IMR-90 (cell line): ENCODE data around the gene PNPLA5. TPM values are rescaled to one million over a fixed set of nuclear protein-coding genes. Genes with fewer than 3 reads are reported as not detected.

ENCODE experiments used
- ATAC-seq: fragments of 200-7000 bp; cut with Tn5 transposase; 2 replicates; pipeline ENCODE4 v1.9.1; 2020; ENCODE audit warnings: low read depth, mild to moderate bottlenecking, moderate library complexity
- BruUV-seq: library from RNA; stranded (reverse); fragments of 400-500 nt; replicated peaks from 2 replicates; lab custom pipeline; 2021; lab: Mats Ljungman, UMichigan
- CTCF ChIA-PET: fragments of 300-600 bp; formaldehyde crosslinking; extraction: SDS; loops from one replicate; lab custom pipeline; 2021; ENCODE audit warnings: antibody characterized with exemption; lab: Yijun Ruan, JAX
- POLR2A ChIA-PET: fragments of 300-600 bp; sonication (Branson Sonifier 250); formaldehyde crosslinking; loops from one replicate; lab custom pipeline; 2022; ENCODE audit warnings: antibody characterized with exemption; ENCODE audit not compliant: unreplicated experiment; lab: Charles Lee
- DNase-seq: peaks from one replicate; pipeline ENCODE4 v3.0.0; 2013
- H2AFZ ChIP-seq: replicated peaks from 2 replicates; pipeline ENCODE3; 2013; ENCODE audit warnings: low read length, mild to moderate bottlenecking; ENCODE audit not compliant: poor library complexity
- H2AK5ac ChIP-seq: 2 replicates; pipeline ENCODE4 v1.6.1; 2013; ENCODE audit warnings: low read depth, low read length, inconsistent platforms
- H2AK9ac ChIP-seq: replicated peaks from 2 replicates; pipeline ENCODE3; 2013; ENCODE audit warnings: mild to moderate bottlenecking, low read depth, low read length, moderate library complexity; ENCODE audit not compliant: poor library complexity
- H2BK120ac ChIP-seq: 2 replicates; pipeline ENCODE4 v1.6.1; 2013; ENCODE audit warnings: low read depth, low read length, inconsistent platforms
- H2BK15ac ChIP-seq: 3 replicates; pipeline ENCODE4 v1.6.1; 2013; ENCODE audit warnings: low read depth, low read length, inconsistent platforms
- H2BK20ac ChIP-seq: 2 replicates; pipeline ENCODE4 v1.6.1; 2013; ENCODE audit warnings: low read depth, mild to moderate bottlenecking, inconsistent platforms, low read length, moderate library complexity
- H2BK5ac ChIP-seq: 2 replicates; pipeline ENCODE4 v1.6.1; 2013; ENCODE audit warnings: mild to moderate bottlenecking, low read depth, low read length, inconsistent platforms; ENCODE audit not compliant: poor library complexity, severe bottlenecking
- H3K14ac ChIP-seq: replicated peaks from 2 replicates; pipeline ENCODE4 v1.6.1; 2013; ENCODE audit warnings: low read depth, low read length, inconsistent platforms
- H3K18ac ChIP-seq: 2 replicates; pipeline ENCODE4 v1.6.1; 2013; ENCODE audit warnings: low read depth, low read length, control low read depth
- H3K23ac ChIP-seq: 2 replicates; pipeline ENCODE4 v1.6.1; 2013; ENCODE audit warnings: low read depth, low read length, inconsistent platforms
- H3K27ac ChIP-seq: 2 replicates; pipeline ENCODE4 v1.5.1; 2013; ENCODE audit warnings: mild to moderate bottlenecking, control low read depth, low read length; ENCODE audit not compliant: insufficient read depth
- H3K27me3 ChIP-seq: 2 replicates; pipeline ENCODE4 v1.6.1; 2013; ENCODE audit warnings: low read length; ENCODE audit not compliant: control insufficient read depth, insufficient read depth
- H3K36me3 ChIP-seq: 2 replicates; pipeline ENCODE4 v1.6.1; 2013; ENCODE audit warnings: low read length, mixed read lengths; ENCODE audit not compliant: control insufficient read depth, insufficient read depth
- H3K4ac ChIP-seq: 2 replicates; pipeline ENCODE4 v1.6.1; 2013; ENCODE audit warnings: low read depth, low read length, inconsistent platforms
- H3K4me1 ChIP-seq: 2 replicates; pipeline ENCODE4 v1.6.1; 2013; ENCODE audit warnings: low read length, mixed read lengths; ENCODE audit not compliant: control insufficient read depth, insufficient read depth
- H3K4me2 ChIP-seq: 2 replicates; pipeline ENCODE4 v1.6.1; 2013; ENCODE audit warnings: low read depth, mild to moderate bottlenecking, control low read depth, low read length, moderate library complexity
- H3K4me3 ChIP-seq: 2 replicates; pipeline ENCODE4 v1.5.1; 2013; ENCODE audit warnings: low read depth, mild to moderate bottlenecking, control low read depth, low read length, moderate library complexity; ENCODE audit not compliant: insufficient read depth
- H3K56ac ChIP-seq: 2 replicates; pipeline ENCODE4 v1.6.1; 2013; ENCODE audit warnings: low read length, inconsistent platforms; ENCODE audit not compliant: insufficient read depth; ENCODE audit errors: extremely low read depth
- H3K79me1 ChIP-seq, 2 experiments: 2 replicates each; pipeline ENCODE4 v1.6.1; 2013; ENCODE audit warnings: low read length in 2 of 2, inconsistent platforms in 1 of 2, low read depth in 1 of 2
- H3K9ac ChIP-seq: 2 replicates; pipeline ENCODE4 v1.6.1; 2013; ENCODE audit warnings: low read depth, low read length, control low read depth
- H3K9me1 ChIP-seq: 2 replicates; pipeline ENCODE4 v1.6.1; 2013; ENCODE audit warnings: low read length, inconsistent platforms; ENCODE audit not compliant: insufficient read depth
- H3K9me3 ChIP-seq: 2 replicates; pipeline ENCODE4 v1.6.1; 2013; ENCODE audit warnings: low read length; ENCODE audit not compliant: control insufficient read depth, insufficient read depth
- H4K20me1 ChIP-seq: 2 replicates; pipeline ENCODE4 v1.6.1; 2013; ENCODE audit warnings: low read length, inconsistent platforms; ENCODE audit not compliant: insufficient read depth
- H4K5ac ChIP-seq: 2 replicates; pipeline ENCODE4 v1.6.1; 2013; ENCODE audit warnings: mild to moderate bottlenecking, low read depth, low read length, control low read depth
- H4K8ac ChIP-seq, 2 experiments: 2 replicates each; pipeline ENCODE4 v1.6.1; 2013; ENCODE audit warnings: low read depth in 2 of 2, low read length in 2 of 2, control low read depth in 1 of 2, inconsistent platforms in 1 of 2
- H4K91ac ChIP-seq: 2 replicates; pipeline ENCODE4 v1.6.1; 2013; ENCODE audit warnings: low read depth, low read length, inconsistent platforms; ENCODE audit not compliant: insufficient read depth
- BHLHE40 ChIP-seq: fragments of 150-350 bp; IDR thresholded peaks from 2 replicates; pipeline ENCODE4 v1.6.1; 2016; ENCODE audit warnings: mild to moderate bottlenecking, low read depth, low read length
- FOS ChIP-seq: fragments of 150-350 bp; IDR thresholded peaks from 2 replicates; pipeline ENCODE4 v1.6.1; 2016; ENCODE audit warnings: low read depth, low read length
- MAFK ChIP-seq: IDR thresholded peaks from 2 replicates; pipeline ENCODE4 v1.6.1; 2012; ENCODE audit warnings: low read depth, low read length, improper control_type of control experiment
- MAZ ChIP-seq: IDR thresholded peaks from 2 replicates; pipeline ENCODE4 v1.6.1; 2012; ENCODE audit warnings: low read depth, mild to moderate bottlenecking, low read length, improper control_type of control experiment, moderate library complexity, borderline replicate concordance
- MXI1 ChIP-seq: IDR thresholded peaks from 2 replicates; pipeline ENCODE4 v1.6.1; 2012; ENCODE audit warnings: low read depth, mild to moderate bottlenecking, low read length, moderate library complexity, borderline replicate concordance
- NFE2L2 ChIP-seq: fragments of 150-350 bp; IDR thresholded peaks from 2 replicates; pipeline ENCODE4 v1.6.1; 2016; ENCODE audit warnings: low read depth, mild to moderate bottlenecking, low read length
- POLR2A ChIP-seq: IDR thresholded peaks from 2 replicates; pipeline ENCODE4 v1.6.1; 2012; ENCODE audit warnings: mild to moderate bottlenecking, low read depth, low read length
- RAD21 ChIP-seq: IDR thresholded peaks from 2 replicates; pipeline ENCODE4 v1.6.1; 2012; ENCODE audit warnings: low read length, improper control_type of control experiment
- RFX5 ChIP-seq: IDR thresholded peaks from 2 replicates; pipeline ENCODE4 v1.8.0; 2012; ENCODE audit warnings: low read depth, mild to moderate bottlenecking, low read length, moderate library complexity
- WGBS, 2 experiments: methylation state at CpG; one replicate each; pipeline versions ENCODE4 v1.1.5 to v1.1.7; 2013; ENCODE audit warnings: missing lambda C conversion rate in 2 of 2; ENCODE audit not compliant: insufficient read length in 1 of 2; ENCODE audit errors: extremely low coverage in 2 of 2; 5-methylcytosine and 5-hydroxymethylcytosine counted together
- dilution Hi-C: fragments of 300-500 bp; cut with HindIII; formaldehyde crosslinking; loops from one replicate; pipeline ENCODE4 v1.14.3; 2018; ENCODE audit warnings: low sequenced_read_pairs; ENCODE audit not compliant: unreplicated experiment
- in situ Hi-C: fragments of 300-500 bp; cut with MboI; formaldehyde crosslinking; loops from 3 replicates; pipeline ENCODE4 v1.14.3; 2019; ENCODE audit warnings: low sequenced_read_pairs, inconsistent platforms, mixed read lengths
- intact Hi-C: fragments of 100-400 bp; cut with micrococcal nuclease; formaldehyde crosslinking; loops from 2 replicates; pipeline ENCODE4 v1.10.0; 2022
- polyA plus RNA-seq, 3 experiments: library from polyadenylated mRNA; depleted of rRNA; stranded (reverse); fragments of >200 nt; gene quantifications; 2 replicates each; pipeline ENCODE4 v1.2.3, GENCODE V29; 2012; ENCODE audit warnings: low replicate concordance in 1 of 3
- total RNA-seq: library from RNA; depleted of rRNA; stranded (reverse); fragments of >200 nt; gene quantifications from 2 replicates; pipeline ENCODE4 v1.2.3, GENCODE V29; 2012
- TF ChIP-seq, protein P1 (sequence below): fragments of 150-350 bp; IDR thresholded peaks from 2 replicates; pipeline ENCODE4 v1.6.1; 2016; ENCODE audit warnings: low read depth, mild to moderate bottlenecking, low read length, moderate library complexity, borderline replicate concordance
- TF ChIP-seq, protein P2 (sequence below): conservative IDR thresholded peaks from 2 replicates; pipeline ENCODE4 v1.5.1; 2012; ENCODE audit warnings: mild to moderate bottlenecking, low read depth, low read length, improper control_type of control experiment

The PNPLA5 gene
- total and polyA plus RNA-seq, 2 of the 4 experiments (the other 2 are of a cell fraction): 0.18 to 0.44 TPM

DNA sequence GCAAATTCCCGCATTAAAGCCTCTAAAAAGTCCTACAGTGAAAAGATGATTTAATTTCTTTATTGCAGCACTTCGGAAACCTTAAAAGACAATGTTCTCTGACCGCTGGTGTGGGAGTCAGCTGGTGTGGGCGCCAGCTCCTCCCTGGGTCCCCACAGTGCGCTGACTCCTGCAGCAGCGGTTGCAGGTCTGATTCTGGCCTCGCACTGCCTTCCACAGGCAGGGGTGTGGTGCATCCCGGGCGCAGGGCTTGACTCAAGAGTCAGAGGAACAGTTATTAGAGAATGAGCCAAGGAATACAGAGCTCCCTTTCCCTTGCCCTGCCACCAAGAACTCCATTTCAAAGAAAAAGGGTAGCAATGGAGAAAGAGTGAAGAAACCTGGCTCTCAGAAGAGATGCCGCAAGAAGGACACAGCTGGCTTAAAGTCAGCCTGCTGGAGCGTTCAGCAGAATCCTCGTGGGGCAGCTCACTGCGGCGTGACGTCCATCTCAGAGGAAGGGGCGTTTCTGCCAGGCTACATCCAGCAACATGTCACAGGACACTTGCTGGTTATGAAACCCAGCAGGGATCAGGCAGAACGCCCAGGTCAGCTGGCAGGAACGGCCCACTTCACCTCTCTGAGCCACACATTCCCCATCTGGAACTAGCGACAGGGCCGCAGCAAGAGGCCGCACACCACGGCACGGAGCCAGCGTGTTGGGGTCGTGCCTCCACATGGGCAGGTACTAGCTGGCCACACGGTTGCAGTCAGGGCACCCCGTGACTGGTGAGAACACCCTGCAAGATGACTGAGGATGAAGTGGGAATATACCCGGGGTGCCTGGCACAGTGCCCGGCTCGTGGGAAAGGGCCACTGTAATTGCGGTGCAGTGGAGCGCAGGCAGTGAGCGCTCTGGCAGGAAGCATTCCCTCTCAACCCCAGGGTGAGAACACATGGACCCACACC, 61.6 kb downstream of the PNPLA5 start:
- ATAC-seq (no peak), DNase-seq (peak; percentile 54)
- no peak overlapping the region for H2BK15ac ChIP-seq
- H2BK20ac ChIP-seq: no peak overlapping the region
- in situ Hi-C loops: no loop called here
- no peaks in the 10 kb centered on the region for H3K27me3 ChIP-seq
- H3K4ac ChIP-seq: peak overlapping the region; percentile 57; the same call in 1 of the 2 replicates
- dilution Hi-C loops: no loop called here
- H4K5ac ChIP-seq: peak overlapping the region; percentile 46; the same call in 1 of the 2 replicates
- peaks cover 44% of the 10 kb centered on the region for H3K4me1 ChIP-seq
- H3K9ac ChIP-seq: no peak overlapping the region
- no peak overlapping the region; the same call in 1 of the 2 replicates for H2AK5ac ChIP-seq
- H2AK9ac ChIP-seq: peak overlapping the region; percentile 79
- H3K27ac ChIP-seq: peak overlapping the region; percentile 57; the same call in 1 of the 2 replicates
- no peak overlapping the region for H2BK5ac ChIP-seq
- TF ChIP-seq NFE2L2 (no peak), POLR2A (no peak), BHLHE40 (no peak), RFX5 (no peak), MAFK (no peak), FOS (no peak), RAD21 (no peak), MXI1 (no peak), MAZ (no peak)
- TF ChIP-seq, protein P1, sequence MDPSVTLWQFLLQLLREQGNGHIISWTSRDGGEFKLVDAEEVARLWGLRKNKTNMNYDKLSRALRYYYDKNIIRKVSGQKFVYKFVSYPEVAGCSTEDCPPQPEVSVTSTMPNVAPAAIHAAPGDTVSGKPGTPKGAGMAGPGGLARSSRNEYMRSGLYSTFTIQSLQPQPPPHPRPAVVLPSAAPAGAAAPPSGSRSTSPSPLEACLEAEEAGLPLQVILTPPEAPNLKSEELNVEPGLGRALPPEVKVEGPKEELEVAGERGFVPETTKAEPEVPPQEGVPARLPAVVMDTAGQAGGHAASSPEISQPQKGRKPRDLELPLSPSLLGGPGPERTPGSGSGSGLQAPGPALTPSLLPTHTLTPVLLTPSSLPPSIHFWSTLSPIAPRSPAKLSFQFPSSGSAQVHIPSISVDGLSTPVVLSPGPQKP: no peak
- TF ChIP-seq, protein P2, sequence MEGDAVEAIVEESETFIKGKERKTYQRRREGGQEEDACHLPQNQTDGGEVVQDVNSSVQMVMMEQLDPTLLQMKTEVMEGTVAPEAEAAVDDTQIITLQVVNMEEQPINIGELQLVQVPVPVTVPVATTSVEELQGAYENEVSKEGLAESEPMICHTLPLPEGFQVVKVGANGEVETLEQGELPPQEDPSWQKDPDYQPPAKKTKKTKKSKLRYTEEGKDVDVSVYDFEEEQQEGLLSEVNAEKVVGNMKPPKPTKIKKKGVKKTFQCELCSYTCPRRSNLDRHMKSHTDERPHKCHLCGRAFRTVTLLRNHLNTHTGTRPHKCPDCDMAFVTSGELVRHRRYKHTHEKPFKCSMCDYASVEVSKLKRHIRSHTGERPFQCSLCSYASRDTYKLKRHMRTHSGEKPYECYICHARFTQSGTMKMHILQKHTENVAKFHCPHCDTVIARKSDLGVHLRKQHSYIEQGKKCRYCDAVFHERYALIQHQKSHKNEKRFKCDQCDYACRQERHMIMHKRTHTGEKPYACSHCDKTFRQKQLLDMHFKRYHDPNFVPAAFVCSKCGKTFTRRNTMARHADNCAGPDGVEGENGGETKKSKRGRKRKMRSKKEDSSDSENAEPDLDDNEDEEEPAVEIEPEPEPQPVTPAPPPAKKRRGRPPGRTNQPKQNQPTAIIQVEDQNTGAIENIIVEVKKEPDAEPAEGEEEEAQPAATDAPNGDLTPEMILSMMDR: no peak
- no peak overlapping the region for H3K14ac ChIP-seq
- no peak overlapping the region for H3K18ac ChIP-seq
- no peak overlapping the region; the same call in 1 of the 2 replicates for H3K4me2 ChIP-seq
- peaks cover 13% of the 10 kb centered on the region for H3K9me1 ChIP-seq
- H3K79me1 ChIP-seq: no peaks in the 10 kb centered on the region
- no peak overlapping the region for H3K56ac ChIP-seq
- peak overlapping the region; percentile 15 to 77; a peak in 2 of 4 replicates for H4K8ac ChIP-seq
- H3K23ac ChIP-seq: no peak overlapping the region
- peak overlapping the region; percentile 33; the same call in 1 of the 2 replicates for H4K91ac ChIP-seq
- no peak overlapping the region for H3K4me3 ChIP-seq
- H3K36me3 ChIP-seq: no peaks in the 10 kb centered on the region
- ChIA-PET CTCF (interaction anchor here (0.6 to 1.2 kb wide), 3 partner anchors 19 to 76 kb away, joined by 3 read pairs; no protein-coding TSS in a partner anchor), POLR2A (no interaction called here)
- BruUV-seq: no TSS peak
- H3K9me3 ChIP-seq: no peaks in the 10 kb centered on the region
- peak overlapping the region; percentile 63 for H2AFZ ChIP-seq
- 27% methylated on average over 12 of the region's 33 CpGs; no CpG with 5 or more reads in 1 of the 2 experiments for WGBS, 2 experiments
- H4K20me1 ChIP-seq: no peaks in the 10 kb centered on the region; the same call in 1 of the 2 replicates
- intact Hi-C loops: no loop called here
- H2BK120ac ChIP-seq: no peak overlapping the region
